GM18520 (cell line): ENCODE data around the gene SNCG.
"Not testable (repeated sequence)": the region's sequence is repeated elsewhere in the genome, so short reads cannot be mapped to it uniquely, and the experiment has no call there.

Source experiments
- ATAC-seq: cut with Tn5 transposase; IDR thresholded peaks from one replicate; pipeline ENCODE4 v1.9.1; 2021; ENCODE audit not compliant: unreplicated experiment

Gene SNCG

GRCh38 chr10:86944907-86945306, 13.5 kb upstream of the SNCG start:
- ATAC-seq = no peak

GRCh38 chr10:86945361-86946212, 12.8 kb upstream of the SNCG start:
- no peak for ATAC-seq

DNA sequence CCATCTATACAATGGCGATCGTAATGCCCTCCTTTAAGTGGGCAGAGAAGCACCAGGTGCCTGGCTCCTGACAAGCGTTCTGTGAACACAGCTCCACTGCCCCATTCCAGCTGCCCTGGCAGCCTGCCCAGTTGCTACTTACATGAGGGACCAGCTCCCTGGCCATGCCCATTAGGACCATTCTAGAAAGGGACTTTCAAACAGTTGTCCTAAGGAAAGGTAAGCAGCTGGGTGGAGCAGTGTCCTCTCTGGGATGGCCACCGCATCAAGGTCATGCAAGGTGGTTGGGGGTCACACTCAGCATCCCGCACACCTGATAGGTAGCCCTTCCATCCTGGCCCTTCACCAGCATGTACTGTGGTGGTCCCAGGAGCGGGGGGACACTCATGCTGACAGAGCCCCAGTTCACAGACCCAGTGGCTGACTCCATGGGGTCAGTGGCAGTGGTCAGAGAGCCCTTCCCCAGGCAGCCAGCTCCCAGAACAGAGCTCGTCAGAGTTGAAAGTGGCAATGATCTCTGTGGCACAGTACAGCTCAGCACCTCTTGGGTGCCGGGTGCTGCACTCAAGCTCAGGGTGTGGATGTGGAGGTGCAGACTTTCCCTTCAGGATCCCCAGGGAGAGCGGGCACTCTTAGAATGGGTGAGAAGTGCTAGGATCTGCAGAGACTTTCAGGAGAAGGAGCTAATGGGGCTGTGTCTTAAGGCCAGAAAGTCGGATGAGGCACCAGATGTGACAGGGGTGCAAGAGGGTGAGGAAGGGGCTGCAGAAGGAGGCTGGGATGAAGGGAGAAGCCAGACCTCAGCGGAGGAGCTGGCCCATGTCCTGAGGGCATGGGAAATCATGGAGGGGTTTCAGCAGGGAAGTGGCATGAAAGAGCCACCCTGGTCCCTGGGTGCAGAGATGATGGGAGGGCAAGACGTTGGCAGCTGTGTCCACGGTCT, 11.9 kb upstream of the SNCG start:
- no peak for ATAC-seq

GRCh38 chr10:86947806-86948205, 10.6 kb upstream of the SNCG start:
- ATAC-seq = not testable (repeated sequence)

- ATAC-seq = no peak
These were observed 8.1 kb upstream of the SNCG start for GRCh38 chr10:86950349-86950748.

DNA sequence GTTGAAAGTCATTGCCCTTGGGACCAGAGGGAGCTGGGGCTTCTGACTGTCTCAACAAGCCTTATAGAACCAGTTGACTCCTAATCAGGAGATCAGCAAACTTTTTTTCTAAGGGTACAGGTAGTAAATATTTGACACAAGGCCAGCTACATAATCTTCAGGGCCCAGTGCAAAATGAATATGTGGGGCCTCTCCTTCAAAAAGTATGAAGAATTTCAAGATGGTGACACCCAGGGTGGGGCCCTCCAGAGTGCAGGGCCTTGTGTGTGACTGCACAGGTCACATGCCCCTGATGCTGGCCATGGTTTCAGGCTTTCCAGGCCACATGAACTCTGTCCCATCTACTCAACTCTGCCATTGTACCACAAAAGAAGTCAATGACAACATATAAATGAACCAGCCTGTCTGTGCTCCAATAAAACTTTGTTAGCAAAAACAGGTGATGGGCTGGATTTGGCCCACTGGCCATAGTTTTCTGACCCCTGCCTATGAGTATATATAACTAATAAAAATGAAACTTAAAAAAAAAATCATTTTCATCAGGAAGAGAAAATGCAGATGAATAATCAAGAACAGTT, 7.1 kb upstream of the SNCG start:
- no peak for ATAC-seq

DNA sequence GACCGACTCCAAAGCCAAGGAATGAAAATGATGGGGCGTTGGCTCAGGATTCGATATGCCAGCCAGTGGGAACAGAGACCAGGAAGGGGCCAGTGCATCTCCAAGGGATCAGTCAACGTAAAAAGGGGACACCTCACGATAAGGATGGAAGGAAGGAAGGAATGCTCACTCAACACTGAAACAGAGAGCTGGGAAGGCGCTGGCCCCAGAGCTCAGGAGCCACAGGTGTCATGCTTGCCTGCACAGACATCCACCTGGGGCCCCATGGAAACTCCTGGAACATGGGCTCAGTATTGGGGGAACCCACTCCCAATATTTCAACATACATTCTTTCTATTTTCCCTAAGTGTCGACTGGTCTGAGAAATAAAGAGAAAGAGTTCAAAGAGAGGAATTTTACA, 6.3 kb upstream of the SNCG start:
- no peak for ATAC-seq

GRCh38 chr10:86952697-86953096, 5.7 kb upstream of the SNCG start:
- not testable (repeated sequence) for ATAC-seq

DNA sequence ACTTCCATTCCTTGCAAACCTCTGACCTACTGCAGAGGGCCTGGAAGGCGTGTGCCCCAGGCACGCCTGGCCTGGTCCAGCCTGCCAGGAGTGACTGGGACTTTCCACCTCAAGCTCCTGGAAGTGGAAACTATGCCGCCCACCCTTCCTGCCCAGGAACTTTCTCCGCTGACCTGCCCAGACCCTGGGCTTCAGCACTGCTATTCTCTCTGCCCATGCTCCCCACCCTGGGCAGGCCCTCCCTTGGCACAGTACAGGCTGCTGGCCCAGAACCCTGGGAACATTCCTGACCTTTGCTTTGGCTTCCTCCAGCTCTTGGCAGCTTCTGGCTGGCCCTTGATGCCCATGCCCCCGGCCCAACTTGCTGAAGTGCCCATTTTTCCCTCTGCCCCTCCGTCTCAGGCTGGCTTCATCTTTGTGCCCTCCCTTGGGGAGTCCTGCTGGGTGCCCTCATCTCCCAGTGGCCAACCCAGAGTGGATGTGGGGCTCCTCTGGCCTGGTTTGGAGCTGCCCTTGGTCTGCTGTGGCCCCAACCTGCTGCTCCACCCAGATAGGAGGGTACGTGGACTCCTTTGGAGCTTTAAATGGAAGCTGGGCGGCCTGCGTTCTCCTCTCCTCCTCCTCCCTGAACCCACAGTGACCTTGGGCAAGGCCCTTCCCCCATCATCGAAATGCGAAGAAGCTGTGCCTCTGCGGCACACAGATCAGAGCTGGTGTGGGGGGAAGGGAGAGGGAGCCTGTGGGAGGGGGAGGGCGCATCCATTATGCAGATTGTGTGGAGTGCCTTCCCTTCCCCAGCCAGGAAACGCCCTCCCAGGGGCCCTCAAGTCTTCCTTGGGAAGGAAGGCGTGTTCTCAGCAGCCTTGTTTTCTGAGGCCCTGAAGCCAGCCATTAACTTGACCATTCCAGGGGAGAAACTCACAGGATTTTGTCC, 4.4 kb upstream of the SNCG start:
- ATAC-seq = no peak

DNA sequence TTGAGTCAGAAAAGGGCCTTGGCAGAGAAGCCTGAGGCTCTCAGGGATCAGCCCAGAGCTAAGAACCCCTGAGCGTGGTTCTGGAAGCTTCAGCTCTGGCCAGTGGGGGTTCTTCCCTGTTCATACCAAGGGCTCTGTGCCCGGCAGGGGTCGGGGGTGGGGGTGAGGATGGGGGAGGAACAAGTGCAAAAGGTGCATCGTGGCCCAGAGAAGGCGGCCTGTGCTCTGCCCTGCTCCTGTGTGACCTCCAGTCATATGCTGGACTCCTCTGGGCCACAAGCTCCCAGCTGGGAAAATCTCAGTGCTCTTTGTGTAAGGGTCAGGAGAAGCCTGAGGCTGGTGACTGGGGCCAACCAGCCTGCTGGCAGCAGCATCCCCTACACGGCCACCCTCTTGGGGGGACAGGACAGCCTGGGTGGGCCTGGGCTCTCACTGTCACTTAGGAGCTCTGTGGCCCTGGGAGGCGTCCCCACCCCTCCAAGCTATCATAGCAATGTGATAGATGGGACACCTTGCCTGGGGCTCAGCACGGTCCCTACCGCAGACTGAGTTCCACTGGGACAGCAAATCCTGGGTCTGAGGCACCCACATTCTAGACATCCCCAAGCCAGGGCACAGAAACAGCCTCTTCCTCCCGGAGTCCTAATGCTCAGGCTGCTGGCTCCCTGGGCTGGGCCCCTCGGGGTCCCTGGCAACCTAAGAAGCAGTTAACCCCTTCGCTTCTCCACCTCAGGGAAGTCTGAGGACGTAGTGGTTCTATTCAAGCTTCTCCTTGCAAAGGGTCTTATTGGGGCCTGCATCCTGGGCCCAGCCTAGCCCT, 3.5 kb upstream of the SNCG start:
- no peak for ATAC-seq

DNA sequence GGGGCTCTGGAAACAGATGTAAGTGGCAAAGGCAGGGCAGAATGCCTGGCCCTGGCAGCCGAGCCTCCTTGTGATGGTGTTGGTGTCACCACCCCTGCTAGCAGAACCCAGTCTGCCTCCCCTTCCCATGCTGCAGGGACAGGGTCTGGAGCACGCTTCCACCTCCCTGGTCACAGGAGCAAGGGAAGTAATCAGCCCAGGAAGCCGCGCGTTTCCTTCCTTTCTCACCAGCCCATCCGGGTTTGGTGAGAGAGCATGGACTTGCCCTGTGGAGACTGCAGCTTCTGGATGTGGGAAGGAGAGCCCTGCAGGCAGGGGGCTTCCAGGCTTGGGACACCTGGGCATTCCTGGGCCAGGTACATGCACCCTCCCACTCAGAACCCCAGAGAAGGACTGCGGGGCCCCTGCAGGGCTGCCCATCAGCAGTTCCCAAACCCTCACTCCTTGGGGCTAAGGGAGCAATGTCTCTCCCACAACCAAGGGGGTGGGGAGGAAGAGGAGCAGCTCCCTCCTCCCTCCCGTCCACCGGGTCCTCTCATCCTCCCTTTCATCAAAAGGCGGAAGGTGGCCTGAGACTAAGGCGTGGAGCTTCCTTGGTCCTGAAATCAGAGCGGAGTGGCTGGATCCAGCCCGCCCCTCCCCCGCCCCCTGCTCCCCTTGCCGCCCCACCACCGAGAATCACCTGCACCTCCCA, 2.8 kb upstream of the SNCG start:
- ATAC-seq = no peak

- no peak for ATAC-seq
These were observed 2.1 kb upstream of the SNCG start for GRCh38 chr10:86956195-86956847.

DNA sequence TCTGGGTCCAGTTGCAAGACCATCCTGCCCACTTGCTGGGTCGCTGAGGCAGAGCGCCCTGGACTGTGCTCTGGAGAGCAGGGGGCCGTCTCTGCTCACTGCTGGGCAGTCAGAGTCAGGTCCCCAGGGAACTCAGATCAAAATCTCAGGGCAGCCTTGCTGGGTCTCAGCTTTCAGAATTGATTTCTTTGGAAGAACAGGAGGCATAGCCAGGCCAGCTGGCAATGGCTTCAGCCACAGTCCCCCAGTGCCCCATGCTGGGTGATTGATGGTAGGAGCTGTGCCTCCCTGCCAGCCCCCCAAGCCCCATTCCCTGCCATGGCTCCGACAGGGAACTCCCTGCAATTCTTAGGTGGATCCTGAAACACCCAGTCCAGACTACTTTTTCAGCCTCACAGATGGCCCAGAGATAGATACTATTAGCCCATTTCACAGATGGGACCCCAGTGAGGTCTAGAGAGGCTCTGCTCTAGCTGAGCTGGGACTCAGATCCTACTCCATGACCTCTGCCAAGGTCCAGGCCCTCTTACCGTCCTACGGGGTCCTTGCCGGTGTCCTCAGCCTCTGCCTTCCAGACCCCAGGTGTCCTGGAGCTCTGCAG, 1.5 kb upstream of the SNCG start:
- no peak for ATAC-seq

DNA sequence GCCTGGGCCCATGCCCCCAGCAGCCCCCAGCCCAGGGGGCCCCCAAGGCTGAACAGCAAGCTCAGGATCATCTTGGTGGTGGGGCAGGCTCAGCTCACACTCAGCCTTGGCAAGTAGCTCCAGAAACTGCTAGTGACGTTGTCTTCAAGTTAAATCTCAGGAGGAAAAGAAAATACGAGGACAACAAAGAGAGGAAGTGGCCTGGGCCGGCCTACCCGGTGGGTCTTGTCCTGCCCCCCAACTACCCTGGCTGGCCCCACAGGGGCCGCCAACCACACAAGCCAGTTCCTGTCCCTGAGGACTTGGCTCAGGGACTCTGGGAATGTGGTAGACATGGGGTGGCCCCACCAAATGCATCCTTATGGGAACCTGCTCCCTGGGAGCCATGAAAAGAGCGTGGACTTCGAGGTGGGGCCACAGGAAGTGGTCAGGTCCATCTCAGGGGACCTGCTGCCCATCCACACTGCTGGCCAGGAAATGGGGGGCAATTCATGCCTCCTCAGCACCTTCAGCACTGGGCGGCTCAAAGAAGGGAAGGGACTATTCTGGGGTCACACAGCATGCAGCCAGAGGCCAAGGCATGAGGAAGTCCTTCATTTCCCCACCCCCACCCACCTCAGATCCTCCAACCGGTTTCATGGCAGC, 806 bp upstream of the SNCG start, which contains the start of gene MMRN2:
Gene MMRN2, minus strand, starts transcription at position 145 of the 645 bp plus-strand sequence. Its CDS starts 74 bp downstream, at position 71.
- no peak for ATAC-seq

GRCh38 chr10:86958901-86959736, 720 bp downstream of the SNCG start:
- ATAC-seq = no peak

- ATAC-seq = no peak
These were observed 1.3 kb downstream of the SNCG start for GRCh38 chr10:86959737-86960002.
